Non-pigmented ciliary epithelial cell (primary cell): ENCODE measurements around the gene NRARP.
"Not testable (repeated sequence)": the region's sequence is repeated elsewhere in the genome, so short reads cannot be mapped to it uniquely, and the experiment has no call there.

Experiments used
- DNase-seq: peaks from one replicate; pipeline ENCODE4 v3.0.0-alpha.2; 2010; ENCODE audit warnings: low read depth

Gene NRARP

GRCh38 chr9:137302118-137302448 is at the start of gene NRARP:
TSS of gene NRARP (minus strand) at chr9:137302271. CDS start at chr9:137301928, 343 bp downstream.
- DNase-seq = no peak

GRCh38 chr9:137350696-137351584 is 48.9 kb upstream of the NRARP start:
- DNase-seq = no peak

- DNase-seq = no peak
Observed at GRCh38 chr9:137349471-137350033, 47.5 kb upstream of the NRARP start.

- no peak for DNase-seq
Observed at GRCh38 chr9:137348769-137349470, 46.8 kb upstream of the NRARP start.

- DNase-seq = no peak
Observed at GRCh38 chr9:137347928-137348327, 45.9 kb upstream of the NRARP start.

- no peak for DNase-seq
Observed at GRCh38 chr9:137342482-137342881, 40.4 kb upstream of the NRARP start.

GRCh38 chr9:137341227-137341626 is 39.2 kb upstream of the NRARP start:
- no peak for DNase-seq

- DNase-seq = not testable (repeated sequence)
Observed at GRCh38 chr9:137339908-137340462, 37.9 kb upstream of the NRARP start.

GRCh38 chr9:137339045-137339907 is 37.2 kb upstream of the NRARP start:
- DNase-seq = no peak

GRCh38 chr9:137336735-137337134 is 34.7 kb upstream of the NRARP start:
- no peak for DNase-seq

- DNase-seq = no peak
Observed at GRCh38 chr9:137333016-137333671, 31.1 kb upstream of the NRARP start.

GRCh38 chr9:137331929-137332328 is 29.9 kb upstream of the NRARP start:
- no peak for DNase-seq

- no peak for DNase-seq
Observed at GRCh38 chr9:137330689-137331088, 28.6 kb upstream of the NRARP start.

GRCh38 chr9:137329590-137329989 is 27.5 kb upstream of the NRARP start:
- not testable (repeated sequence) for DNase-seq

GRCh38 chr9:137327641-137328550 is 25.8 kb upstream of the NRARP start:
- DNase-seq = not testable (repeated sequence)

GRCh38 chr9:137326445-137327065 is 24.5 kb upstream of the NRARP start:
- DNase-seq = no peak

GRCh38 chr9:137325799-137326198 is 23.7 kb upstream of the NRARP start:
- DNase-seq = no peak

GRCh38 chr9:137325124-137325523 is 23.1 kb upstream of the NRARP start:
- no peak for DNase-seq

- DNase-seq = no peak
Observed at GRCh38 chr9:137323531-137324331, 21.7 kb upstream of the NRARP start.
